Stimulated activated CD4-positive, alpha-beta T cell treated with anti-CD3 and anti-CD28 coated beads, Interleukin-15, amount 100 ng/mL, for 24 hours (primary cell): Measurements from ENCODE around the gene CPS1.

Experiments
- DNase-seq: peaks from one replicate; pipeline ENCODE4 v3.0.0-alpha.2; 2020

Gene CPS1

DNA sequence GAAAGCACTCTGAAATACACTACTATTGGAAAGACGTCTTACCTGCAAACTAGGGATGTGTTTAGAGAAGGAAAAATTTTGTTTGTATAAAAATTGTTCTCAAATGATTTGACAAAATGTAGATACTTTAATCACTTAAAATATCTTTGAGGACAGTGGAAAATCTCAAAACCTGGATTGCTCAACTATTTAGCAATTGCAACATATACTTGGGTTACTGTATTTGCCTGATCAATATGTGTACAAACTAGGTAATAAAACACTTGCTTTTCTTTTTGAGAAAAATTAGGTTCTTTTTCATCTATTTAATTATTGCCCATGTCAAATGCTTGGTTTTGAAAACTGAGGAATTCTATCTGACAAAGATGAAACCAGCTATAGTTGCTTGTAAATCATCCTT is 60.9 kb downstream of the CPS1 start:
- no peak for DNase-seq

DNA sequence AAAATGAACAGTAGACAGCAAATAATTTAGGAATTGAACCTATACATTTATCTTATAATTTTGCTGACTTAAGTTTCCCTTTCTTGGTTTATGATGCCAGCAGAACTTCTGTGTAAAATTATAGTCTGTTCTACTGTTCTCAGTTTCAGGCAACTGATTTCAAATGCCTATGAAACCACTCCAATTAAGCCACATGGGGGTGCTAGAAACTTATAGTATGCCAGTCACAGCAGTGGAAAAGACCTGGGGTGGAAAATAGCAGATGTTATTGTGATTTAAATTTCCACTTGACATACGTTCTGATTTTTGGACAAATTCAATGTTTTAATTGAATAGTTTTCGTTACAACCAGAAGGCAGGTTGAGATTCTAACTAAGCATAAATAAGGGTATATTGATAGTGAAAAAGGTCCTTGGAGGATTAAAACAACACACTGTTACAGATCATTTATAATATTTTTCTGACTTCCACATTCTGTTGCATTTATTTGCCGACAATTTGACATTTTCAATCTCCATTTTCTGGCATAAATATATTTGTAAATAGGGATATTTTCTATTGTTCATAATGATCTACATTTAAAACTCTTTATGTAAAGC is 61.4 kb downstream of the CPS1 start:
- no peak for DNase-seq

DNA sequence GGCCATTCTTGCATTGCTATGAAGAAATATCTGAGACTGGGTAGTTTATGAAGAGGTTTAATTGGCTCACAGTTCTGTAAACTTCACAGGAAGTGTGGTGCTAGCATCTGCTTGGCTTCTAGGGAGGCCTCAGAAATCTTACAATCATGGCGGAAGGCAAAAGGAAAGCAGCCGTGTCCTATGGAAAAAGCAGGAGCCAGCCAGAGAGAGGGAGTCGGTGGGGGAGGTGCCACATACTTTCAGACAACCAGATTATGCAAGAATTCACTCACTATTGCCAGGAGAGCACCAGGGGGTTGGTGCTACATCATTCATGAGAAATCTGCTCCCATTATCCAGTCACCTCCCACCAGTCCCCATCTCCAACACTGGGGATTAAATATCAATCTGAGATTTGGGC is 64.1 kb downstream of the CPS1 start:
- no peak for DNase-seq

DNA sequence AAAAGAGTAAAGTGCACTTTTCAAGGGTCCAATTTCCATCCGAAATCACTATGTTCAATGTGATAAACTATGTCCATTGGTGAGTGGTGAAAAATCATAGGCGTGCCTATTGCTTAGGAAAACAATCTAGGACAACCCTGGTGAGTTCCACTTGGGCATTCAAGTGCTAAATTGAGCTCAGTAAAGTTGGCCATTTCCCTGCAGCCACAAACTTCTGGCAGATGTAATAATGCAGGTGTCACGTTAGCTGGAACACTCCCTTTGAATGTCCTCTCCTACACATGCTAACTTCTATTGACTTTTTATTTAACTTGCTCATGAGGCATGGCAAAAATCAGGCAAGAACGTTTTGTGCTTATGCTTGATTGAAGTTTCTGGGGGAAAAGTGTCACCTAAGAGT is 67.1 kb downstream of the CPS1 start:
- no peak for DNase-seq

DNA sequence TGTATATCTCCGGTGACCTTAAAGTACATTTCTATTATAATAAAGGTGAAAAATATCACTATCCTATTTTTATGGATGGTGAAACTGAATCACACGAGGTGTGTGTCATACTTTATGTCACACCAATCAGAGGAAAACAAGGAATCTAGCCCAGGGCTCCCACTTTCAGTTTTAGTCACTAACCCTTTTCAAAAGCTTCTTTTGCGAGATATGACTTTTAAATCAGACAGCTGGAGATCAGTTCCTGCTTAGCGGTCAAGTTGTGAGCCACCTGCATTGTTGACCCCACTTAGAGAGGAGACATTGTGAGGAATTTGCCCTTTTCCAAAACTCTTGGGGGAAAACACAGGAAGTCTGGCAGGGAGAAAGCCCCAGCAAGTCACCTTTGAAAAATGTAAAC is 70.5 kb downstream of the CPS1 start:
- DNase-seq: no peak

GRCh38 chr2:210630873-210631560 is 74.6 kb downstream of the CPS1 start:
- DNase-seq: no peak

DNA sequence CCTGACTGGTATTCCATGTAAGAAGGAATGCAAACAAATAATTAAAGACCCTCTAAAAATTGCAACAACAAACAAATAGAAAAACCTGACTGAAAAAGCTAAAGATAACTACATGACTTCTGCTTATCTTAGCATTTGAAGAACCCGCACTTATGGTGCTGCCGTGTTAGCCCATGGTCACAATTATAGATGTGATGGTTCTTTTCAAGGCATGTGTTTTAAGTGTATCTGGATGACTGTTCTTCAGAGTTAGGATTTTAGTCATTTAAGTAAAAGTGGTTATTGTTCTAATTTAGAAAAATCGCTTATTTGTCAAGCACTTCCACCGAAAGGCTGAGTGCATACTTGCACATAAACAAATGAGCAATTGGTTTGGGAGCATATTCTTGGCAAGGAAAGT is 77.3 kb downstream of the CPS1 start:
- DNase-seq: no peak

- DNase-seq: no peak
Measured at GRCh38 chr2:210635257-210635656, 78.9 kb downstream of the CPS1 start.

GRCh38 chr2:210642333-210642732 is 85.9 kb downstream of the CPS1 start:
- DNase-seq: no peak

- no peak for DNase-seq
Measured at GRCh38 chr2:210647151-210647550, 90.8 kb downstream of the CPS1 start.

GRCh38 chr2:210654091-210654490 is 97.7 kb downstream of the CPS1 start:
- DNase-seq: no peak

GRCh38 chr2:210655229-210655975 is 99.0 kb downstream of the CPS1 start:
- no peak for DNase-seq

- DNase-seq: no peak
Measured at GRCh38 chr2:210657874-210658273, 101.5 kb downstream of the CPS1 start.

DNA sequence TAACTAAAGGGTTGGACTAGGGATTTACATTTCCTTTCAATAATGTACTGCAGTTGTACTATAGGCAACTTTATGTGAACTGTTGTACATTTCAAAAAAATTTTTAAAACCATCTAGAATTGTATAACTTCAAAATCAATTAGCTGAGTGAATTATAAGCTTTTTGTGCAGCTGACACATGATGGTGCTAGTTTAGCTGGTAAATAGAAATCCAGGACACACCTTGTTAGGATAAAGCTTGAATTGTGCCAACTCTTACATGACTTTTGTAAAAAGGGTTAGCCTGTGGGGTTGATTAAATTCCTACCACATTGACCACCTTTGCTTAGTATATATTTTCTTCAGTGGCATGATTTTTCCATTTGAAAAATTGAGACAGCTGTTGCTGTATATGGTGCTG is 104.4 kb downstream of the CPS1 start:
- DNase-seq: no peak

DNA sequence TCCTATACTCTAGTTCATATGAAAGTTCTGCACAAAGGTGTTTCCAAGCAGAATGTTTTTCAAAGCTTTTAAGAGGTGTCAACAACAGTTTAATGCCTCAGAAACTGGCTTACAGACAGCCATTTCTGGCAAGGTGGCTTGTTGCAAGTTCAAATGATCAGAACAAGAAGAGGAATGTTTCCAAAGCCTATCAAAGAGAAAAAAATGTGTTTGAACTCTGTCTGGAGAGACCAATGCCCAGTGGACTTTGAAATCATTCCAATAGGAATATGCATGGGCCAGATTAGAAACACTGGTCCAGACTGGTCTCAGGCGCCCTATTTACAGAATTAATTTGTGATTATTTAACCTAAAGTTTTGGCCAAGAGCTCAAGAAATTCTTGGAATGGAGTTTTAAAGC is 106.2 kb downstream of the CPS1 start:
- DNase-seq: no peak

- DNase-seq: no peak
Measured at GRCh38 chr2:210663631-210664089, 107.3 kb downstream of the CPS1 start.

GRCh38 chr2:210667711-210668110 is 111.3 kb downstream of the CPS1 start:
- DNase-seq: no peak

DNA sequence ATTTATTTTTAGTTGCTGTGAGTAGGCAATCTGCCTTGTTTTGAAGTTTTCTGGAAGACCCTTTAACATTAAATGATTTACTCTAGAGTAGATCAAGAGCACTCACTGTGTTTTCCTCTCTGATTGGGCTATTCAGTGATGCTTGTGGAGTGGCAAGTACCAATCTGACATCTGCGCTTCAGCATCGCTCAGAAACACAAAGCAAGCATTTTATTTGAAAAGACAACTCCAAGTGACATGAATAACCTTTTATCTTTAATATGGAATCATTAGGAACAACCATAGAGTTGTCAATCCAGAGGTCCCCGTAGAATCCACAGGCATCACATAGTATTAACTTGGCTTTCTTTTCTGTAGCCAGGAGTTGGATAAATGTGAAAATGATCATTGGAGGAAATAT is 114.7 kb downstream of the CPS1 start:
- no peak for DNase-seq

DNA sequence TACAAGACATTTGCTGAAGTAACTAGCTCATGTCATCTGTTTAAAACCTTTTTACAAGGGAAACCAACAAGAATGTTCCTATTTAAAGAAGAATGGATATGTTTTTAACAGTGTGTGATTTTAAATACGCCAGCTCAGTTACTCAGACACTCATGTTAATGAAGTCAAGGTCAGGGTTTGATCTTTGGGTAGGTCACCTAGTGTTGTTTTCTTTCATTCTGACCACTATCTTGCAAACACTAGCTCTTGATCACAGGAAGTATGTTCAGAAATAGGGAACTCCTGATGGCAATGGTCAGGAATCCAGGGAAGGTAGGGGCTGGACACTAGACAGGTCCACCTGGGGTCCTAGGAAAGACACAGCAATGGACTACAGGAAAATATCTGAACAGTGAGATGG is 116.7 kb downstream of the CPS1 start:
- DNase-seq: no peak

DNA sequence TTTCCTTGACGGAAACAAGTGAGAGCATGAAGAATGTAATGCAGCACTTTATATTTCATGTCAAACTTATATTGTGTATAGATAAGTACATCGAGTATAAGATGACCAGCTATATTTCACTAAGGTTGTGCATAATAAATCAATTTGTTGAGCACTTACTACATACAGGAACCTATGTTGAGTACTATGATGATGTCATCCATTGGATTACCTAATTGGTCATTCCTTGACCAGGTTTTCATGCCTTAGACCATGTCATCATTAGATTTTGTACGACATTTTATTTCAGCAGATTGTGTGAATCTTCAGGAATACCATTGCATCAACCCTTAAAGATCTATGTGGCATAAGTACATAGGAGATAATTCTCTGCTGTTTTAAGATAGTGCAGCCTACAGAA is 119.7 kb downstream of the CPS1 start:
- DNase-seq: no peak

DNA sequence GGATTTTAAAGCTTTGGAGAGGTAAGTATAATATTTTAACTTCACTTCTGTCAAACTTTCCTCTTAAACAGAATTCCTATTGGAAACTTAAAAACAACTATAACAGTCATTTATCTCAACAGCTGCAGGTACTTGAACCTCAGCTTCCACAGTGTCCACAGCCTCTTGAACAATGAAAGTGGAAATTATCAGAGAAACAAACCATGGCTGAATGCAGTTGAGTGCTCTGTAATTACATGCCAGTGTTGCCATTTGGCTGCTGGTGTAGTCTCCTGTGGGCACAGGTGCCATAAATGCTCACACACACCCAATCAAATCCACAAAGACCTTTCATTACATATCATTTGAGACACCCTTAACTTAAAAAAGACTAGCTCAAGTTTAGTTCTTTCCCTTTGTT is 125.1 kb downstream of the CPS1 start:
- DNase-seq: no peak

- no peak for DNase-seq
Measured at GRCh38 chr2:210686401-210686800, 130.0 kb downstream of the CPS1 start.

- DNase-seq: no peak
Measured at GRCh38 chr2:210687786-210688470, 131.5 kb downstream of the CPS1 start.

DNA sequence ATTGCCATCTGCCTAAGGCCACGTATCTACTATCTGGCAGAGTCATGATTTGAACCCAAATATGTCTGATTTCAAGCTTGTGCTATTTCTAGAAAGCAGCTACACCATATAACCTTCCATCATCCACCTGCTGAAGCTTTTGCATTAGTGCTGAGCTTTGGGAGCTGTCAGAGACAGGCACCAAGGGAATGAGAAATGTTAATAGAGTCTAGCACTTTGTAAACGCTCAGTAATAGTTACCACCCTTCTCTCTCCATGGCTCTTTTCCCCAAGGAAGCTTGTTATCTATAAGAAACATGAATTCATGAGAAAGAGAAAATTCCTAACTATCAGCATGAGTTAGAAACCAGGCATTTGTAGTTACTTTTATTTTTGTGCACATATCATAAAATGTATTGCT is 151.5 kb downstream of the CPS1 start:
- DNase-seq: no peak
